ENCODE measurements around the gene KLF9. TPM values are rescaled to one million over a fixed set of nuclear protein-coding genes. Genes with fewer than 3 reads are reported as not detected.
"Not testable (repeated sequence)": the region's sequence is repeated elsewhere in the genome, so short reads cannot be mapped to it uniquely, and the experiment has no call there.

KLF9 gene
- total RNA-seq, 6 experiments from 2014 or later = 7.9 to 15.7 (median 12.4) TPM

DNA sequence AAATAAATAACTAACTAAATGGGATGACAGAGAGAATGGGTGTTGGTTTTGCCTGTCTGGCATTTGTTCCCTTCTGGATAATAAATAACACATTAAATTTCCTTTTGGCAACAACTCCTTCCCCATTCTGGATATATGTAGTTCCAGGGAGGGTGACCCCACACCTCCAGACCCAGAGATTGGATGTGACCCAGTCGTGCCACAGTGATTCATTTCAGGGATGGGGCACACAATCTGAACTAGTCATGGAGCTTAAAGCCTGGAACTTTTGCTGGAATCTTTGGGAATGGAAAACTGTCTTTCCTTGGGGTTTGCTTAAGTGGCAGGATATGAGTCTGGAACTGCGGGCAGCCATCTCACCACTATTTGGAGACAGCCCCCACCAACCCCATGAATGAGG is 11.3 kb downstream of the KLF9 start:
- H3K4me1 Mint-ChIP-seq (ENCODE audit: low read depth) = peaks cover 64% of the 10 kb centered on the region
- H3K27me3 Mint-ChIP-seq (ENCODE audit: insufficient read depth) = peaks cover 3% of the 10 kb centered on the region
- no peak for DNase-seq
- no peaks in the 10 kb centered on the region for H3K36me3 Mint-ChIP-seq (ENCODE audit: low read depth)
- TF ChIP-seq, protein P1, sequence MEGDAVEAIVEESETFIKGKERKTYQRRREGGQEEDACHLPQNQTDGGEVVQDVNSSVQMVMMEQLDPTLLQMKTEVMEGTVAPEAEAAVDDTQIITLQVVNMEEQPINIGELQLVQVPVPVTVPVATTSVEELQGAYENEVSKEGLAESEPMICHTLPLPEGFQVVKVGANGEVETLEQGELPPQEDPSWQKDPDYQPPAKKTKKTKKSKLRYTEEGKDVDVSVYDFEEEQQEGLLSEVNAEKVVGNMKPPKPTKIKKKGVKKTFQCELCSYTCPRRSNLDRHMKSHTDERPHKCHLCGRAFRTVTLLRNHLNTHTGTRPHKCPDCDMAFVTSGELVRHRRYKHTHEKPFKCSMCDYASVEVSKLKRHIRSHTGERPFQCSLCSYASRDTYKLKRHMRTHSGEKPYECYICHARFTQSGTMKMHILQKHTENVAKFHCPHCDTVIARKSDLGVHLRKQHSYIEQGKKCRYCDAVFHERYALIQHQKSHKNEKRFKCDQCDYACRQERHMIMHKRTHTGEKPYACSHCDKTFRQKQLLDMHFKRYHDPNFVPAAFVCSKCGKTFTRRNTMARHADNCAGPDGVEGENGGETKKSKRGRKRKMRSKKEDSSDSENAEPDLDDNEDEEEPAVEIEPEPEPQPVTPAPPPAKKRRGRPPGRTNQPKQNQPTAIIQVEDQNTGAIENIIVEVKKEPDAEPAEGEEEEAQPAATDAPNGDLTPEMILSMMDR (IDR thresholded peaks at IDR 0.05) = no peak
- H3K9me3 Mint-ChIP-seq = no peaks in the 10 kb centered on the region
- H3K27ac Mint-ChIP-seq = peak overlapping the region; percentile 48; the same call in 1 of the 2 replicates
- no peak overlapping the region for H3K4me3 Mint-ChIP-seq

DNA sequence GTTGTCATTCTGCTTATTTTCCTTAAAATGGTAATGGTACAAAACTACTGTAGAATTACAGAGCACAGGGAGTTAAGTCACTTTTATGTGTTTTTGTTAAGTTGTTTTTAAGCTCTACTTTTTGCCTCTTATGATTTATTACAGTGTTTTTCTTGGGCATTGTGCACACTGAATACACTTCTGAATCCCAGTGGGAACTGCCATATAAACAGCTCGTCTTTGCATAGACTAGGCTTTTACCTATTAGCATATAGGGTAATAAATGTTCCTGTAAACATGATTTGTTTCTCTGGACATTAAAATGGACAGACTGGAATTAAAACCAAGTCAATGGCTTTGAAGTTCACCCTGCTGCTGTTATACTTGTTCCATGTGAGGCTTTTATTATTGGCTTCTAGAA is 12.2 kb downstream of the KLF9 start:
- Mint-ChIP-seq H3K27me3 (ENCODE audit: insufficient read depth) (peaks cover 3% of the 10 kb centered on the region), H3K4me1 (ENCODE audit: low read depth) (peaks cover 59% of the 10 kb centered on the region)

GRCh38 chr9:70401241-70401640 is 13.2 kb downstream of the KLF9 start:
- H3K27me3 Mint-ChIP-seq (ENCODE audit: insufficient read depth); H3K36me3 Mint-ChIP-seq (ENCODE audit: low read depth); H3K4me3 Mint-ChIP-seq; DNase-seq; H3K9me3 Mint-ChIP-seq; H3K27ac Mint-ChIP-seq: not testable (repeated sequence)
- peaks cover 49% of the 10 kb centered on the region for H3K4me1 Mint-ChIP-seq (ENCODE audit: low read depth)

More for the DNA sequence above, 12.2 kb downstream of the KLF9 start:
- Mint-ChIP-seq H3K9me3 (no peaks in the 10 kb centered on the region), H3K36me3 (ENCODE audit: low read depth) (no peaks in the 10 kb centered on the region), H3K4me3 (no peak overlapping the region), H3K27ac (no peak overlapping the region)
- no peak for DNase-seq
- TF ChIP-seq, protein P1 (IDR thresholded peaks at IDR 0.05) = no peak

DNA sequence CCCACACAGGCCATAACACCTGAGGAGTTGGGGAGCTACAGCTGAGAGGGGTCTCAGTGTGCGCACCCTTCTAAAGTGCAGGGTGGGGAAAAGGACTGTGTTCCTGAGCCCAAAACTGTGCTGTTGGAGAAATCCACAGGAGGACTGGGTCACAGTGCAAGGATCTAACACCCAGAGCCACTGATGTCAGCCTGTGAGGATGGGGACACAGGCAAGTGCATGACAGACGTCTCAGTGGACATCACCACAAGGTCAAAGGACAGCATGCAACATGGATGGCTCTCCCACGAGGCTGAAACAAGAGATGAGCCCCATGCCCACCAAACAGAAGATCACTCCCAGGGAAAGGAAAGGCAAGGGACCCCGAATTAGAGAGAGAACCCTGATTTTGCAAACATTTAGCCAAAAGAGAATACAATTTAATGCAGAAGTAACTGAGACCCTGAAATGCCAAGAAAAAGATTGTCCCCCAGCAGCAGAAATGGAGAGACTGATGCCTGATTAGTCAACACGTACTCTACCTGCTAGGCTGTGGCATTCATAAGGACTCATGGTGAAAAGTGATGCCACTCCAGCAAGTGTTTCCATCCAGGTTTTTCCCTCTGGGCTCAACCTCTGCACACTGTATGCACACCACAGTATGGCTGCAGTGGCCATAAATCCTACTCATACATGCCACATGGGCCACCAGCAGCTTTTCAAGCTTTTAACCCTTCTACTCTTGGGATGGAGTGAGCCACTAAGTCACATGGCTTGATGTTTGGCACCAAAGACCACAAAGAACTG is 14.2 kb downstream of the KLF9 start:
- Mint-ChIP-seq H3K27ac (no peak overlapping the region), H3K4me1 (ENCODE audit: low read depth) (peaks cover 40% of the 10 kb centered on the region)
- DNase-seq = no peak

GRCh38 chr9:70399141-70399540 is 15.3 kb downstream of the KLF9 start:
- Mint-ChIP-seq H3K27me3 (ENCODE audit: insufficient read depth) (no peaks in the 10 kb centered on the region), H3K4me3 (no peak overlapping the region), H3K9me3 (no peaks in the 10 kb centered on the region), H3K4me1 (ENCODE audit: low read depth) (peaks cover 34% of the 10 kb centered on the region), H3K36me3 (ENCODE audit: low read depth) (no peaks in the 10 kb centered on the region), H3K27ac (no peak overlapping the region)
- TF ChIP-seq, protein P1 (IDR thresholded peaks at IDR 0.05) = no peak
- DNase-seq = no peak

More for the DNA sequence above, 14.2 kb downstream of the KLF9 start:
- TF ChIP-seq, protein P1 (IDR thresholded peaks at IDR 0.05) = no peak
- Mint-ChIP-seq H3K4me3 (no peak overlapping the region), H3K27me3 (ENCODE audit: insufficient read depth) (peaks cover 2% of the 10 kb centered on the region; the same call in 1 of the 2 replicates), H3K36me3 (ENCODE audit: low read depth) (no peaks in the 10 kb centered on the region), H3K9me3 (no peaks in the 10 kb centered on the region)

GRCh38 chr9:70398145-70398556 is 16.3 kb downstream of the KLF9 start:
- TF ChIP-seq, protein P1 (IDR thresholded peaks at IDR 0.05) = no peak
- DNase-seq = no peak
- Mint-ChIP-seq H3K27ac (no peak overlapping the region), H3K4me1 (ENCODE audit: low read depth) (peaks cover 29% of the 10 kb centered on the region), H3K36me3 (ENCODE audit: low read depth) (no peaks in the 10 kb centered on the region), H3K9me3 (no peaks in the 10 kb centered on the region), H3K27me3 (ENCODE audit: insufficient read depth) (no peaks in the 10 kb centered on the region), H3K4me3 (no peak overlapping the region)

All from HFFc6 (cell line).